Measurements from ENCODE around the gene SLC29A3.
A peak's percentile ranks its signal among the peaks of the same experiment; 100 is the strongest.
"Not testable (repeated sequence)": the region's sequence is repeated elsewhere in the genome, so short reads cannot be mapped to it uniquely, and the experiment has no call there.

SLC29A3 gene

DNA sequence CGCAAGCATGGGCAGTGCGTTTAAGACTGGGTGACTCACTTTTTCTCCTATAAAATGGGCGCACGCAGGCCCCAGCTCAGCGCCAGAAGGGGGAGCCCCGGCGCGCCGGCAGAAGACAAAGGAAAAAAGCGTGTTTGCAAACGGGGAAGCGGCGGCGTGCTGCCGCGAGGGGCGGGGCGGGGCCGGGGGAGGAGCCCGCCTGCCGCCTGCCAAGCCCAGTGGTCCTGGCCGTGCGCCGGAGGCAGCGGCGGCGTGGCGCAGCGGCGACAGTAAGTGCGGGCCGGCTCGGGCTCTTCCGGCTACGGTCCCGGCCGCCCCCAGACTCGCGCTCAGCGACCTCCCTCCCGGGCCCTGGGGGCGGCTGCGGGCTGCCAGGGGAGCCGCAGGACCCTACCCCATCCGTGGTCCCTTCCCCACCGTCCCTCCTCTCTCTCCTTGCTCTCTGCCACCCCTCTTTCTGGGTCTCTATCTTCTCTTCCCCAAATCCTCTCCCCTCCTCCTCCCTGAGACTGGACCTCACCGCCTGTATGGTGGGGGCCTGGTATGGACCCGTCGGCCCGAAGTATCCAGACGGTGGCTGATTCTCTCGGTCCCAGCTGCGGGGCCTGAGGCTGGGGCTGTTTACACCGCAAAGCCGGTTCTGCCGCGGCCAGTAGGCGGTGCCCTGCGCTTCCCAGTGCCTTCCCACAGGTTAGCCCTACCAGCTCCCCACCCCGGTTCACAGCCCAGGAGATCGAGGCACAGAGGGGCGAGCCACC, at the start of gene SLC29A3:
Gene SLC29A3 (plus strand): TSS at position 218 of the 758 bp plus-strand sequence. CDS start 51 bp downstream, at position 269.
- DNase-seq: peak; percentile 90

DNA sequence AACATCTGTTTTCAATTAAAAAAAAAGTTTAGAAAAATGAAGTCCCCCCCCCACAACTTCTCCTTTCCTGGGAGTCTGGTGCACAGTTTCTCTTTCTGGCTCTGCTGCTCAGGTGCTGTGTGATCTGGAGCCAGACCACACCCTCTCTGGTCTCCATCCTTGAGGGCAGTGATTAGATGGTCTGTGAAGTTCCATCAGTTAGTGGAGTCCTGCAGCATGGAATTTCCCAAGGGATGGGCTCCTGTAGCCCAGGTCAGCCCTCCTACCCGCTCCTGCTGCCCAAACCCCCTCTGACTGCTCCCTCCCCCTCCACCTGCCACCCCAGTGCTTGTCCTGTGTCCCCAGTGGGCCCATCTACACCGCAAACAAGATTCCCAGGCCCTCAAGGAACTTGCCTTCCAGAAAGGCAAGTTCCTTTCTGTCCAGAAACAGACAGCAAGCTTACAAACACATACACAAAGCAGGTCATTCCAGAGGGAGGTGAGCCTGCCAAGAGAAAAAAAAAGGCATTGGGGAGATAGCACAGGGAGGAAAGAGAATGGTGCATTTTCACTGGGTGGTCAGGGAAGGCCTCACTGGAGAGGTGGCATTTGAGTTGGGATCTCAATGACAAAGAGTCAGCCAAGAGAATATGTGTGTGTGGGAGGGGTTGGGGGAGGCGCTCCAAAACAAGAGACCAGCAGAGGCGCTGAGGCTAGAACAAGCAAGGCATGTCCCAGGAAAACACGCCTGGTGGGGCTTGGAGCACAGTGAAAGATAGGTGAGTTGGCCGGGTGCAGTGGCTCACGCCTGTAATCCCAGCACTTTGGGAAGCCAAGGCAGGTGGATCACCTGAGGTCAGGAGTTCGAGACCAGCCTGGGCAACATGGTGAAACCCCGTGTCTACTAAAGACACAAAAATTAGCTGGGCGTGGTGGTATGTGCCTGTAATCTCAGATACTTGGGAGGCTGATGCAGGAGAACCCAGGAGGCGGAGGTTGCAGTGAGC, 49.5 kb upstream of the SLC29A3 start:
- DNase-seq: no peak

- peak; percentile 36 for DNase-seq
These were observed 48.5 kb upstream of the SLC29A3 start for GRCh38 chr10:71270301-71271220.

- no peak for DNase-seq
These were observed 47.4 kb upstream of the SLC29A3 start for GRCh38 chr10:71271662-71272055.

DNA sequence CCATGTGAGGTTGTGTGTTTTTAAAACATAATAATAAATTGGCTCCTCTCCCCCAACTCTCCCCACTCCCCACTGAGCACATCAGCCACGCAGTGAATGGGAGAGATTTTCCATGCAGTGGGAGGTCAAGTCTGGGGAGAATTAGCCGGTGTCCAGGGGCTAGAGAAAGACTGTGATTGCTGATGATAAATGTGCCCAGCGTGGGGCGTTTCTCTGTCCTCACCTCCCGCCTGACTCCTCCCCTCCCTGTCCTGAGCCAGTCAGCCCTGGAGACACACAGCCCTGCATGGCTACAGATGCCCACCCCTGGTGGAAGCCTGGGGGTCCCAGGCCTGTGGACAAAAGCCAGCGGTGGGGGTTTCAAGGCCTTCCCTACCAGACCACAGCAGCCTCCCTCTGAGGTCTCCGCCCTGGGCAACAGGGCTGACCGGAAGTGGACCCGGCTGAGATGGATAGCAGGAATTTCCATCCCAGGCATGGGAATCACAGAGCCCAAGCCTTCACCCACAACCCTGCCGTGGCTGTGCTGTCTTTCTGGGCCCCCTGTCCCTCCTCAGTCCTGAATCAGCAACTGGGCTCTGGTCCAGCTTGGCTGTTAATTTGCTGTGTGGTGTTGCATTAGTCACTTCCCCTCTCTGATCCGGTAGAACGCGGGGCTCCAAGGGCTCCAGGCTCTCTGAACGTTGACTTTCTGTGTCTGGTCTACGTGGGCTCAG, 46.8 kb upstream of the SLC29A3 start:
- no peak for DNase-seq

DNA sequence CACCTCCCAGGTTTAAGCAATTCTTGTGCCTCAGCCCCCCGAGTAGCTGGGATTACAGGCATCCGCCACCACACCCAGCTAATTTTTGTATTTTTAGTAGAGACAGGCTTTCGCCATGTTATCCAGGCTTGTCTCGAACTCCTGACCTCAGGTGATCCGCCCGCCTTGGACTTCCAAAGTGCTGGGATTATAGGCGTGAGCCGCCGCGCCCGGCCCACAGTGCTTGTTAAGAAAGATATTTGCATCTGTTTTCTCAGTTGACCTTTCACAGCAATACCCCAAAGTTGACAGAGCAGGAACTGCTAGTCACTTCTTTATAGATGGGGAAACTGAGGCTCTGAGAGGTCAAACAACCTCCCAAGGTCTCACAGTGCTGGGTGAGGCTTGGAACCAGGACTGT, 46.1 kb upstream of the SLC29A3 start:
- DNase-seq: not testable (repeated sequence)

DNA sequence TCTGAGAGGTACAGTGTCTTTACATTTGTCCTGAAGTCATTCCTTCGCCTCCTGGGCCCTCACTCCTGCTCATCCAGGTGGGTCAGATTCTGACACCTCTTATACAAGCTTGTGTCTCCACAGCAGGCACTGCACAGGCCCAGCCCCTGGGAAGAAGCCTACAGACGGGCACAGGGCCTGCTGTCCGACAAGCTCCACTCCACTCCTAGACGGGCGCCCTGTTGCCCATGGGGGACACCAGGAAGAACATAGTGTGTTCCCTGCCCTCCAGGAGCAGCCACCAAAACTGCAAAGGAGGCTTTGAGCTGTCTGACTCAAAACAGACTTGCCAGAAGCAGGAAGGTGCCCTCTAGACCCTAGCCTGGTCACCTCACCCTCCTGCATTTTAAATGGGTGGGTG, 45.6 kb upstream of the SLC29A3 start:
- no peak for DNase-seq

DNA sequence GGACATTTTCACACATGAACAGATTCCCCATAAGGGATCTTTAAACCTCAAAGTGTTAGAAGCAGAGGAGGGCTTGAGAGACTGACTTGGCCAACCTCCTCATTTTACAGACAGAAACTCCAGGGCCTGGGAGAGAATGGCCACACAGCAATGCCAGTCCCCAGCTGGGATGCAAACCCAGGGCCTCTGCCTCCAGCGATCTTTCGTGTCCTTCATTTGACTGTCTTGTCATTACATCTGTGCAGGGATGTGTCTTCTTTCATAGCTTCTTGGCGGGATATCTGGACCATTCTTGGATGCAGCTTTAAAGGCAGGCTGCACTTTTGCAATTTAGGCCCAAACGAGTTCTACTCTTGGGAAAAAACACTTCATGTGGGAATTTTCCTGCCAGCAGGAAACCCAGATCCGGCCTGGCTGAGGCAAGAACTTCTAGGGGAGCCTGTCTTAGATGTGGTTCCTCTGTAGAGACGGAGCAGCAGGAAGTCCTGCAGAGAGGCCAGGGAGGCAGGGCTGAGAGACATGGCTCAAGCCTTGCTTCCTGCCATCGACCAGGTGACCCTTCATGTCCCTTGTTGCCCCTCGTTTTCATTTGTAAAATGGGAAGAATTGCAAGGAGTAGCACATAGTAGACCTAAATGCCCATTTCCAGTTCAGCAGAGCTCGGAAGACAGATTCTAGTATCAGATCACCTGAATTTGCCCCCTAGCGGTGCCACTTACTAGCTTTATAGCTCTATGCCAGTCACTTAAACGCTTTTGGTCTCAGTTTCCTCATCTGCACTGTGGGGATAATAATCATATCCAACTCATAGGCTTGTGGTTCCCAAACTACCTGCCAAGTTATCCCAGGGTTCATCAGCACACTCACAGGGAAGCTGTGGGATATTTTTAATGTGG, 43.9 kb upstream of the SLC29A3 start:
- DNase-seq: no peak

DNA sequence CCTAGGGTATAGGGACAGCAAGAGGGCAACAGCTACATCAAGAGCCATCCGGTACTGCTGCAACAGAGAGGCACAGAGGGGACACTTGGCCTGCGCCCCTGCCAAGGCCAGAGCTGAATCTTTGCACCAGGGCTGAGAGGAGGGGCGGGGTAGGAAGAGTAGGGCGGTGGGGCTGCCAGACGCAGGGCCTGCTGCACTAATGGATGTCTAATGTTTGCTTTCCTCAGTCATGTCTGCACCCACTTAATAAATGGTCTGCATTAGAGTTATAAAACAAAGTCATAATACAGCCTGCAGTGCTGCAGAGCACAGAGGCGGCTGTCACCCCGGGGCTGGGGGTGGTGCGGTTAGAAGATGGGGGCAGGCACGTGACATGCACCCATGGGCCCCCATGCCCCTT, 42.2 kb upstream of the SLC29A3 start:
- DNase-seq: no peak

DNA sequence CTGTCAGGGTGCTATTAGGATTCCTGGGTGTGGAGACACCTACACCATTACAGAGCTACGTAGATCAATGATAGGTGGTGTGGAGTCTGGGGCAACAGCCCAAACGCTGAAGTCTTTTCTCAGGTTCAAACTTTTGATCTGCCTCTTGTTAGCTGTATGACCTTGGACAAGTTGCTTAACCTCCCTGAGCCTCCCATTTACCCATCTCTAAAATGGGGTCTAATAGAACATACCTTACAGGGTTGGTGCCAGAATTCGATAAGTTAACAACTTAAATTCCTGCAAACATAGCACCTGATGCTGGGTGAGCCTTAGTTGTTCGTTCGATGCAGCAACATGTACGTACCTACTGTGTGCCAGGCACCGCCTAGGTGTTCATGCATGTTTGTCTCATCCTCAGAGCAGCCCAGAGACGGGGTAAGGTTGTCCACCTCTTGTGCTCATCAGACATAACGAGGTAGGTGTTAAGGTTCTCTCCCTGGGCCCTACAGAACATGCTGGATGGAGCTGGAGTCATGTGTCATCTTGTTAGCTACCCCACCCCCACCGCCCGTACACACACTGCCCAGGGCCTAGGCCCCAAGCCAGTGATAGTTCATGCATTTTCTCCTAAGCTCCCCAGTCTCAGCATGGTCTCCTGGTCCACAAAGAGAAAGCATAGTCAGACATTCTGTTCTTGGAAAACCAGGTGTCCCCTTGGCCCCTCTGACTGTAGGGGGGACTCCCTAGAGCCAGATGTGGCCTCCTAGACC, 41.0 kb upstream of the SLC29A3 start:
- no peak for DNase-seq

GRCh38 chr10:71278691-71279588, 40.1 kb upstream of the SLC29A3 start:
- DNase-seq: no peak

GRCh38 chr10:71279590-71280170, 39.4 kb upstream of the SLC29A3 start:
- DNase-seq: no peak

GRCh38 chr10:71280216-71280615, 38.8 kb upstream of the SLC29A3 start:
- DNase-seq: no peak

- DNase-seq: no peak
These were observed 38.2 kb upstream of the SLC29A3 start for GRCh38 chr10:71280825-71281224.

DNA sequence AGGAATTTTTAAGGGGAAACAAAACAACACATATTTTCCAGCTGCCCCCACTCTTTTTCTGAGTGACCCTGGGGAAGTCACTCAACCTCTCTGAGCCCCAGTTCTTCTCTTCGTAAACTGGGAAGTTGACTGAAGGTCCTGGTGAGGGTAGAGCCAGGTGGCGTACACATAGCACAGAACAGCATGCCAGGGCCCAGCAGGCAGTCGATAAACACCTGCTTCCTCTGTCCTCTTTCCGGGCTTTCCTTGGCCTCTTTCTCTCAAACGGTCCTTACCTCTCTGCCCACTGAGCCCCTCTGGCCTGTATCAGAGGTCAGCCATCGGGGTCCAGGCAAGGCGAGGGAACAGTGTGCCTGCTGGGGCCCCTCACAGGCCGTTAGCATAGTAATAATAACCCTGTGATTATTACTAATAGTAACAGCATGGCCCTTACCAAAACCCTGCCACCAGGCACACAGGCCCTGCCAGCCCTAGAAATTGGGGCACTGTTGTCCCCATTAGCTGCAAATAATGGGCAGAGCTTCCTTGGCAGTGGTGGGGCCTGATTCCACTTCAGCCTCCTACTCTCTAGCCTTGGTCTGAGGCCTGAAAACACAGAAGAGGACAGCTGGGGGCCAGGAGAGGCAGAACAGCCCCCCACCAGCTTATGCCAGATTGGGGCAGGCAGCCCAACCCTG, 37.3 kb upstream of the SLC29A3 start:
- DNase-seq: no peak

GRCh38 chr10:71282323-71282680, 36.8 kb upstream of the SLC29A3 start:
- DNase-seq: no peak

GRCh38 chr10:71283410-71283809, 35.6 kb upstream of the SLC29A3 start:
- DNase-seq: no peak

GRCh38 chr10:71283876-71284275, 35.2 kb upstream of the SLC29A3 start:
- no peak for DNase-seq
